A673 (cell line): ENCODE measurements around the gene SGK1.

ENCODE experiments used
- CTCF ChIP-seq: fragments of 300-800, 200-600 bp; sonication (generic); conservative IDR thresholded peaks from 2 replicates; pipeline ENCODE4 v1.5.1; 2017; ENCODE audit warnings: low read depth, mild to moderate bottlenecking, antibody characterized with exemption, low read length, moderate library complexity, mixed read lengths
- EZH2 ChIP-seq: fragments of 200-600 bp; sonication (generic); IDR thresholded peaks from 2 replicates; pipeline ENCODE4 v1.6.1; 2017; ENCODE audit warnings: borderline replicate concordance, low read depth, mild to moderate bottlenecking, mixed read lengths, antibody characterized with exemption, low read length; ENCODE audit not compliant: poor library complexity, severe bottlenecking

GRCh38 chr6:134287859-134288537 lies 29.9 kb downstream of the SGK1 start:
- TF ChIP-seq CTCF (no peak), EZH2 (no peak)
